ENCODE measurements around the gene MTHFSD. TPM values are rescaled to one million over a fixed set of nuclear protein-coding genes. Genes with fewer than 3 reads are reported as not detected.

The MTHFSD gene
- total and polyA plus RNA-seq, 12 donors = 7.6 to 22.2 (median 17.6) TPM

DNA sequence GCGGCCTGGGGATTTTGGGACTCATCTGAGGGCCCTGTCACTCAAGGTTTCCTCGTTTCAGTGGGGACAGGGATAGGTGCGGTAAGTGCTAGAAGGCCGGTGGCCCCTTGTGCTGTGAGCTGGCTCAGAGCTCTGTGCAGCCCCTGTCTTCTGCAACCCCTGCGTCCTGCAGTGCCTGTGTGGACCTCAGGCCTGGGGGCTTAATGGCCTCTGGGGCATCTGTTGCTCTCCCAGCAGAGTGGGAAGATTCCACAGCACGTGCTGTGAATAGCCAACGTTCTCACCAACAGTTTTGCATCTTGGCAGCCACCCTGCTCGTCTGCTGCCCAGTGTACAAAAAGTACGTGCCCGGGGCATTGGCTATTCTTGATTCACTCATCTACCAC lies 16.5 kb upstream of the MTHFSD start:
- H3K9me3 ChIP-seq (replicated peaks in 1 of 3) = no peaks in the 10 kb centered on the region
- no peak for TF ChIP-seq POLR2A (IDR thresholded peaks at IDR 0.05)
- TF ChIP-seq, protein P1, sequence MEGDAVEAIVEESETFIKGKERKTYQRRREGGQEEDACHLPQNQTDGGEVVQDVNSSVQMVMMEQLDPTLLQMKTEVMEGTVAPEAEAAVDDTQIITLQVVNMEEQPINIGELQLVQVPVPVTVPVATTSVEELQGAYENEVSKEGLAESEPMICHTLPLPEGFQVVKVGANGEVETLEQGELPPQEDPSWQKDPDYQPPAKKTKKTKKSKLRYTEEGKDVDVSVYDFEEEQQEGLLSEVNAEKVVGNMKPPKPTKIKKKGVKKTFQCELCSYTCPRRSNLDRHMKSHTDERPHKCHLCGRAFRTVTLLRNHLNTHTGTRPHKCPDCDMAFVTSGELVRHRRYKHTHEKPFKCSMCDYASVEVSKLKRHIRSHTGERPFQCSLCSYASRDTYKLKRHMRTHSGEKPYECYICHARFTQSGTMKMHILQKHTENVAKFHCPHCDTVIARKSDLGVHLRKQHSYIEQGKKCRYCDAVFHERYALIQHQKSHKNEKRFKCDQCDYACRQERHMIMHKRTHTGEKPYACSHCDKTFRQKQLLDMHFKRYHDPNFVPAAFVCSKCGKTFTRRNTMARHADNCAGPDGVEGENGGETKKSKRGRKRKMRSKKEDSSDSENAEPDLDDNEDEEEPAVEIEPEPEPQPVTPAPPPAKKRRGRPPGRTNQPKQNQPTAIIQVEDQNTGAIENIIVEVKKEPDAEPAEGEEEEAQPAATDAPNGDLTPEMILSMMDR (IDR thresholded peaks at IDR 0.05) = no peak
- no peaks in the 10 kb centered on the region for H3K36me3 ChIP-seq (replicated peaks in 1 of 2)
- peak overlapping the region in 2 of 5 donors; percentile 34 to 67 for H3K27ac ChIP-seq
- peak overlapping the region in 1 of 4 donors; percentile 54 for H3K4me3 ChIP-seq
- intact Hi-C loops (cut with DNase I) = loop anchor here in 1 of 2 donors (5.0 kb wide), 1 partner anchor 486 kb away; no protein-coding TSS in a partner anchor
- DNase-seq = no peak
- no peaks in the 10 kb centered on the region for H3K4me1 ChIP-seq (replicated peaks in 1 of 2)
- WGBS, 4 donors = 39 to 61% (median 52%) methylated on average over 7 to 10 of the region's 10 CpGs
- peaks cover 67% of the 10 kb centered on the region for H3K27me3 ChIP-seq

DNA sequence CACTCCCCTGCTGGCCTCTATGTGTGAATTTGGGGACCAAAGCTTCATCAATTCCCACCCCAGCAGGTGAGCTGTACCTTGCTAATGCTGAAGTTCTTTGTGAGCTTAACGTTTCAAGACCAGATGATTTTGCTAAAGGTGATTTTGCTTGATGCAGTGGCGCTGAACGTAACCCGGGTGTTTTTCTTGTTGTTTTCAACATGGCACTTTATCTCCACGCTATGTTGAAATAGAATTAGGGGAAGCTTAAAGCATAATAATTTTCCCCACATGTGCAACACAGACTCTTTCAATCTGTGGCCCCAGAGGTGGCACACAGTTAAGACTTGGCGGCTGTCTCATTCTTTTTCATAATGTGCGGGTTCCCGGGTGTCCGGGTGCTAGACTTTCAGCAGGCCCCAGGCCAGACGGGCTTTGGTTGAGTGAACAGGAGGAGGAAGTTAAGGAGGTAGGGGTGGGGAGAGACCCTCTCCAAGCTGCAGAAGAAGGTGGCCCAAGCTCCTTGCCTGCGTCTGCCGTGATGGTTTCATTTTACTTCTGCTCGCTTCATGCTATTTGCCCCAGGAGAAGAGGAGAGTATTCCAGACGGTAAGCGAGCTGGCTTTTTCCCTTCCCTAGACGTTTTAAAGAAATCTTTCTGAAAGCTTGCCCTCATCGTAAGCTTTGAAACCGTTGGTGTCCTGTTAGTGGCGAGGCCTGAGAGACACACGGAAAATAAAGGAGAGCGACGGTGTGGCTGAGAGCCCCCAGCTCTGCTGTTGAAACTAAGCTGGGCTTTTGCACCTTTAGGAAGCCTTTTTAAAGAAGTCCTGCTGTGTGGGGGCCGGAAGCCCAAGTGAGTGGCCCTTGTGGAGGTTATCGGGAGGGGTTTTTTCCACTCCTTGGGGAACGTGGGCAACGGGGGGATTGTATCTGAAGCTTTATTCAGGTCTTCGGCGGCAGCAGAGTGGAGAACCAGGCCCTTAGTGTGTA lies 15.8 kb upstream of the MTHFSD start:
- no peaks in the 10 kb centered on the region for H3K36me3 ChIP-seq (replicated peaks in 1 of 2)
- WGBS, 4 donors = 60 to 67% (median 62%) methylated on average over 26 to 28 of the region's 28 CpGs
- peak overlapping the region in 2 of 5 donors; percentile 34 to 67 for H3K27ac ChIP-seq
- peaks cover 69% of the 10 kb centered on the region for H3K27me3 ChIP-seq
- H3K4me3 ChIP-seq = peak overlapping the region in 1 of 4 donors; percentile 54
- TF ChIP-seq POLR2A (IDR thresholded peaks at IDR 0.05) = no peak
- TF ChIP-seq, protein P1 (IDR thresholded peaks at IDR 0.05) = no peak
- no peaks in the 10 kb centered on the region for H3K4me1 ChIP-seq (replicated peaks in 1 of 2)
- intact Hi-C loops (cut with DNase I) = loop anchor here in 1 of 2 donors (5.0 kb wide), 1 partner anchor 486 kb away; no protein-coding TSS in a partner anchor
- no peaks in the 10 kb centered on the region for H3K9me3 ChIP-seq (replicated peaks in 1 of 3)
- DNase-seq = no peak

DNA sequence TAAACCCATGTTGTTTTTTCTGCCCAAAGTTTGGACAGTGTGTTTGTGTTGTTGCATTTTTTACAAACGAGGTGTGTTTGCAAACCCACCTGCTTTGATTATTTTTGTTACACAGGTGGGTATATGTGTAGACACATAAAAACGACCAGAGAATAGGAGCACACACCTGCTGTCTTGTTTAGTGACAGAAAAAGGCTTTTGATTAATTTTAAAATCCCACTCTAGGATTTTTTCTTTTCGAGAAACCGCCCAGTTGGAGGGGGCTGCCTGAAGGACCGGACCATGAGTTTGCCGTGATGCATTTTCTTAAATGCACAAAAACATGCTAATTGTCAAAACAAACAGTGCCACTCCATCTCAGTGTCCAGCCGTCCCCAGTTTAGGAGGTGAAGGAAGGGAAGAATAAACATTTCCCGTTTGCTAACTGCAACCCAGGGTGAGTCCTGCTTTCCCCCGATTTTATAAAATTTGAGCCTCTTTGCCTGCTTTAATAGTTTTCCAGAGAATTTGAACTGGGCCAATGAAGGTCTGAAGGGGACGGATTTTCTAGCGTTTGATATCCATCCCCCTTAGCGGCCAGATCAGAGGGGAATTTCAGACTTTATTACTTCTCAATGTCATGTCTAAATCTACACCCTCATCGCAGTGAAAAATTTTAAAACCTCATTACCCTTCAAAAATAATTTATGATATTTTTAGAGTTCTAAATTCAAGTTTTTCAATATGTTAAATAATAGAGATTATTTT lies 14.8 kb upstream of the MTHFSD start:
- no peak for DNase-seq
- peak overlapping the region in 1 of 5 donors; percentile 47 for H3K27ac ChIP-seq
- peaks cover 72% of the 10 kb centered on the region for H3K27me3 ChIP-seq
- intact Hi-C loops (cut with DNase I) = loop anchor here (5.0 to 10.0 kb wide), 3 partner anchors 487 to 705 kb away; no protein-coding TSS in a partner anchor
- H3K9me3 ChIP-seq (replicated peaks in 1 of 3) = no peaks in the 10 kb centered on the region
- 38 to 49% (median 40%) methylated on average over 13 of the region's 13 CpGs for WGBS, 4 donors
- H3K4me3 ChIP-seq = peak overlapping the region in 1 of 4 donors; percentile 54
- no peaks in the 10 kb centered on the region for H3K4me1 ChIP-seq (replicated peaks in 1 of 2)
- H3K36me3 ChIP-seq (replicated peaks in 1 of 2) = no peaks in the 10 kb centered on the region
- TF ChIP-seq POLR2A (IDR thresholded peaks at IDR 0.05) = no peak
- TF ChIP-seq, protein P1 (IDR thresholded peaks at IDR 0.05) = no peak
